ENCODE measurements around the gene DNAJC7.

- no peak for TF ChIP-seq CTCF (IDR thresholded peaks at IDR 0.05; ENCODE audit: insufficient read depth, low read length, poor library complexity, severe bottlenecking)
- no peak for TF ChIP-seq EZH2phosphoT487 (conservative IDR thresholded peaks at IDR 0.05; ENCODE audit: low read length)
Measured at GRCh38 chr17:41989702-41990419, 27.4 kb downstream of the DNAJC7 start.
